ENCODE data around the gene GADD45A.

GRCh38 chr1:67715819-67716218, 30.8 kb downstream of the GADD45A start:
- TF ChIP-seq POLR2AphosphoS5 (IDR thresholded peaks at IDR 0.05; ENCODE audit: borderline replicate concordance, low read depth, low read length) (no peak), EZH2 (IDR thresholded peaks at IDR 0.05) (no peak), FOXP2 (optimal IDR thresholded peaks at IDR 0.05; ENCODE audit: control extremely low read depth, extremely low read length, insufficient read depth) (no peak)

All from SK-N-MC (cell line).